ENCODE measurements around the gene NUP107. TPM values are rescaled to one million over a fixed set of nuclear protein-coding genes. Genes with fewer than 3 reads are reported as not detected.
A peak's percentile ranks its signal among the peaks of the same experiment; 100 is the strongest.

Gene NUP107
- total RNA-seq, 2 donors from 2014 or later, result 31.3 to 56.6 TPM

GRCh38 chr12:68781728-68782127 lies 95.0 kb downstream of the NUP107 start:
- no peak overlapping the region for H3K9ac ChIP-seq (ENCODE audit: low read depth in 2 of 2, low read length in 2 of 2)
- no peak for DNase-seq
- intact Hi-C loops (cut with DNase I), result no loop called here
- no peaks in the 10 kb centered on the region for H3K4me1 ChIP-seq
- no peak for TF ChIP-seq CTCF (IDR thresholded peaks at IDR 0.05)
- H3K9me3 ChIP-seq, result no peaks in the 10 kb centered on the region
- H3K27ac ChIP-seq, result no peak overlapping the region
- H3K27me3 ChIP-seq, result no peaks in the 10 kb centered on the region
- H3K36me3 ChIP-seq, result no peaks in the 10 kb centered on the region
- no peak overlapping the region for H3K4me3 ChIP-seq

GRCh38 chr12:68784015-68784414 lies 97.2 kb downstream of the NUP107 start:
- no peak overlapping the region for H3K9ac ChIP-seq (ENCODE audit: low read depth in 2 of 2, low read length in 2 of 2)
- H3K4me1 ChIP-seq, result no peaks in the 10 kb centered on the region
- H3K27me3 ChIP-seq, result no peaks in the 10 kb centered on the region
- no peaks in the 10 kb centered on the region for H3K9me3 ChIP-seq
- intact Hi-C loops (cut with DNase I), result no loop called here
- no peaks in the 10 kb centered on the region for H3K36me3 ChIP-seq
- no peak for TF ChIP-seq CTCF (IDR thresholded peaks at IDR 0.05)
- H3K27ac ChIP-seq, result no peak overlapping the region
- DNase-seq, result no peak
- no peak overlapping the region for H3K4me3 ChIP-seq

- no peak for DNase-seq
- Histone ChIP-seq H3K4me3 (no peak overlapping the region), H3K27me3 (no peaks in the 10 kb centered on the region), H3K9me3 (no peaks in the 10 kb centered on the region), H3K4me1 (no peaks in the 10 kb centered on the region), H3K27ac (no peak overlapping the region), H3K9ac (ENCODE audit: low read depth in 2 of 2, low read length in 2 of 2) (no peak overlapping the region), H3K36me3 (no peaks in the 10 kb centered on the region)
- TF ChIP-seq CTCF (IDR thresholded peaks at IDR 0.05), result no peak
- intact Hi-C loops (cut with DNase I), result no loop called here
Observed at GRCh38 chr12:68785358-68785757, 98.6 kb downstream of the NUP107 start.

GRCh38 chr12:68785823-68786222 lies 99.0 kb downstream of the NUP107 start:
- H3K4me3 ChIP-seq, result no peak overlapping the region
- H3K27me3 ChIP-seq, result no peaks in the 10 kb centered on the region
- H3K36me3 ChIP-seq, result no peaks in the 10 kb centered on the region
- no peak for TF ChIP-seq CTCF (IDR thresholded peaks at IDR 0.05)
- H3K9ac ChIP-seq (ENCODE audit: low read depth in 2 of 2, low read length in 2 of 2), result no peak overlapping the region
- intact Hi-C loops (cut with DNase I), result no loop called here
- H3K27ac ChIP-seq, result no peak overlapping the region
- no peaks in the 10 kb centered on the region for H3K9me3 ChIP-seq
- DNase-seq, result no peak
- no peaks in the 10 kb centered on the region for H3K4me1 ChIP-seq

- no peaks in the 10 kb centered on the region for H3K9me3 ChIP-seq
- H3K9ac ChIP-seq (ENCODE audit: low read depth in 2 of 2, low read length in 2 of 2), result no peak overlapping the region
- TF ChIP-seq CTCF (IDR thresholded peaks at IDR 0.05), result no peak
- intact Hi-C loops (cut with DNase I), result no loop called here
- no peak for DNase-seq
- no peaks in the 10 kb centered on the region for H3K36me3 ChIP-seq
- no peaks in the 10 kb centered on the region for H3K4me1 ChIP-seq
- peak overlapping the region; percentile 41 for H3K27ac ChIP-seq
- H3K27me3 ChIP-seq, result no peaks in the 10 kb centered on the region
- no peak overlapping the region for H3K4me3 ChIP-seq
Observed at GRCh38 chr12:68786929-68787328, 100.2 kb downstream of the NUP107 start.

All from colonic mucosa (tissue), 4 donors.